ENCODE results near the gene PRDM15.

PRDM15 gene

GRCh38 chr21:41763398-41763931 lies 115.7 kb downstream of the PRDM15 start:
- no peak for DNase-seq (ENCODE audit: low spot score)

GRCh38 chr21:41762753-41763152 lies 116.4 kb downstream of the PRDM15 start:
- no peak for DNase-seq (ENCODE audit: low spot score)

- no peak for DNase-seq (ENCODE audit: low spot score)
These were observed 117.1 kb downstream of the PRDM15 start for GRCh38 chr21:41761934-41762635.

GRCh38 chr21:41761211-41761933 lies 117.8 kb downstream of the PRDM15 start:
- no peak for DNase-seq (ENCODE audit: low spot score)

GRCh38 chr21:41760411-41760810 lies 118.7 kb downstream of the PRDM15 start:
- DNase-seq (ENCODE audit: low spot score): no peak

GRCh38 chr21:41759926-41760325 lies 119.2 kb downstream of the PRDM15 start:
- DNase-seq (ENCODE audit: low spot score): no peak

- DNase-seq (ENCODE audit: low spot score): no peak
These were observed 119.8 kb downstream of the PRDM15 start for GRCh38 chr21:41759214-41759840.

GRCh38 chr21:41758550-41758949 lies 120.6 kb downstream of the PRDM15 start:
- no peak for DNase-seq (ENCODE audit: low spot score)

GRCh38 chr21:41755934-41756773 lies 123.0 kb downstream of the PRDM15 start:
- no peak for DNase-seq (ENCODE audit: low spot score)

- DNase-seq (ENCODE audit: low spot score): no peak
These were observed 123.7 kb downstream of the PRDM15 start for GRCh38 chr21:41755258-41755933.

- no peak for DNase-seq (ENCODE audit: low spot score)
These were observed 124.7 kb downstream of the PRDM15 start for GRCh38 chr21:41754479-41754891.

- DNase-seq (ENCODE audit: low spot score): no peak
These were observed 125.9 kb downstream of the PRDM15 start for GRCh38 chr21:41753006-41753898.

- DNase-seq (ENCODE audit: low spot score): no peak
These were observed 126.9 kb downstream of the PRDM15 start for GRCh38 chr21:41752231-41752681.

GRCh38 chr21:41751611-41752011 lies 127.5 kb downstream of the PRDM15 start:
- DNase-seq (ENCODE audit: low spot score): no peak

GRCh38 chr21:41750532-41751151 lies 128.5 kb downstream of the PRDM15 start:
- no peak for DNase-seq (ENCODE audit: low spot score)

GRCh38 chr21:41750051-41750450 lies 129.1 kb downstream of the PRDM15 start:
- DNase-seq (ENCODE audit: low spot score): no peak

- DNase-seq (ENCODE audit: low spot score): no peak
These were observed 129.9 kb downstream of the PRDM15 start for GRCh38 chr21:41749286-41749685.
